Measurements from ENCODE around the gene RARA.

The RARA gene

DNA sequence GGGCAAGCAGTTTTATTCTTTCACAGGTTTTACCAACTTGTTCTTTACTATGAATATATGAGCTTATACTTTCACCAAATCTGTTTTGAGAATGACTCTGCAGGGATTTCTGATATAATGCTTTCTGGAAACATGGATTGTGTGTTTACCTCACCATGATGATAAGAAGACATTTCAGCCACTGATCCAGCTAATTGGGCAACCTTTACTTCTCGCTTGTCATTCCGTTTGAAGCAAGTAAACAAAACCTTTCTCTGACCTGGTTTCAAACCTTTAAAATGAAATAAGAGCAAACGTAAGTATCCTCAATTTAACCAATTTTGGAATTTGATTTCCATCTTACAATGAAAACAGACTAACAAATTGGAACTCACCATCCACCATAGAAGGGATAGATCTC, 95.0 kb downstream of the RARA start:
- DNase-seq: no peak

More for the DNA sequence above, 95.0 kb downstream of the RARA start:
- H3K9me3 ChIP-seq (ENCODE audit: severe bottlenecking): no peaks in the 10 kb centered on the region
- H3K27ac ChIP-seq: no peak overlapping the region
- TF ChIP-seq, protein P1, sequence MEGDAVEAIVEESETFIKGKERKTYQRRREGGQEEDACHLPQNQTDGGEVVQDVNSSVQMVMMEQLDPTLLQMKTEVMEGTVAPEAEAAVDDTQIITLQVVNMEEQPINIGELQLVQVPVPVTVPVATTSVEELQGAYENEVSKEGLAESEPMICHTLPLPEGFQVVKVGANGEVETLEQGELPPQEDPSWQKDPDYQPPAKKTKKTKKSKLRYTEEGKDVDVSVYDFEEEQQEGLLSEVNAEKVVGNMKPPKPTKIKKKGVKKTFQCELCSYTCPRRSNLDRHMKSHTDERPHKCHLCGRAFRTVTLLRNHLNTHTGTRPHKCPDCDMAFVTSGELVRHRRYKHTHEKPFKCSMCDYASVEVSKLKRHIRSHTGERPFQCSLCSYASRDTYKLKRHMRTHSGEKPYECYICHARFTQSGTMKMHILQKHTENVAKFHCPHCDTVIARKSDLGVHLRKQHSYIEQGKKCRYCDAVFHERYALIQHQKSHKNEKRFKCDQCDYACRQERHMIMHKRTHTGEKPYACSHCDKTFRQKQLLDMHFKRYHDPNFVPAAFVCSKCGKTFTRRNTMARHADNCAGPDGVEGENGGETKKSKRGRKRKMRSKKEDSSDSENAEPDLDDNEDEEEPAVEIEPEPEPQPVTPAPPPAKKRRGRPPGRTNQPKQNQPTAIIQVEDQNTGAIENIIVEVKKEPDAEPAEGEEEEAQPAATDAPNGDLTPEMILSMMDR (IDR thresholded peaks at IDR 0.05; ENCODE audit: low read depth, low read length): no peak
- peaks cover 100% of the 10 kb centered on the region for H3K36me3 ChIP-seq
- no peak overlapping the region for H3K4me3 ChIP-seq (ENCODE audit: low read depth, low read length)
- no peaks in the 10 kb centered on the region for H3K27me3 ChIP-seq (ENCODE audit: insufficient read depth, low read depth, severe bottlenecking)
